Left renal pelvis (tissue), 4 donors: ENCODE data around the gene PITPNB. TPM values are rescaled to one million over a fixed set of nuclear protein-coding genes. Genes with fewer than 3 reads are reported as not detected.
A peak's percentile ranks its signal among the peaks of the same experiment; 100 is the strongest.

Source experiments
- DNase-seq, 4 donors: peaks; one replicate each; pipeline ENCODE4 v3.0.0-alpha.2; 2013; ENCODE audit warnings: low read depth in 4 of 4, low spot score in 3 of 4
- polyA plus RNA-seq, 4 donors: library from polyadenylated mRNA; unstranded; fragments of 120-200 nt; gene quantifications; one replicate each; pipeline ENCODE4 v1.2.1, GENCODE V29; 2013; ENCODE audit not compliant: insufficient read length in 4 of 4

PITPNB gene
- polyA plus RNA-seq, 4 donors: 54.1 to 68.8 (median 67.9) TPM

- DNase-seq: no peak
Observed at GRCh38 chr22:27881421-27881820, 37.6 kb downstream of the PITPNB start.

DNA sequence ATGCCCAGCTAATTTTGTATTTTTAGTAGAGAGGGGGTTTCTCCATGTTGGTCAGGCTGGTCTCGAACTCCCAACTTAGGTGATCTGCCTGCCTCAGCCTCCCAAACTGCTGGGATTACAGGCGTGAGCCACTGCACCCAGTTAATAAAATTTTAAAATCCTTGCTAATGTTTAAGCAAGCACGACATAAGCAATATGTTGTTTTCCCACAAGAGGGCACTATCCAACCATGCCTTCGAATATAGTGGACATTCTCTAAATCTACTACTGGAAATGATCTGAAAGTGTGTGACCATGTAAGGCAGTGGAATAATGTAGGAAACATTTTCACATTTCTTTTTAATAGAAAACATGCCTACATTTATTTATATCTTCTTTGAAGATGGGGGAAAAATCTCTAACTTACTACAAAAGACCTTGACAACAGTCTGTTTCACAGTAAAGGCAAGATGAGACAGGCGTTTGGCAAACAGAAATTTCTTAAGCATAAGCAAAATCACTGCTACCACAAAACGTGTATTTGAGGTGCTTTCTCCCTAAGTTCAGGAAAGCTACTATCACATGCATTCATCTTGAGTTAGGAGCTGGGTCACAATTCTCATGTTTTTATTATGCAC is 38.2 kb downstream of the PITPNB start:
- DNase-seq: peak in 2 of 4 donors; percentile 63 to 66

DNA sequence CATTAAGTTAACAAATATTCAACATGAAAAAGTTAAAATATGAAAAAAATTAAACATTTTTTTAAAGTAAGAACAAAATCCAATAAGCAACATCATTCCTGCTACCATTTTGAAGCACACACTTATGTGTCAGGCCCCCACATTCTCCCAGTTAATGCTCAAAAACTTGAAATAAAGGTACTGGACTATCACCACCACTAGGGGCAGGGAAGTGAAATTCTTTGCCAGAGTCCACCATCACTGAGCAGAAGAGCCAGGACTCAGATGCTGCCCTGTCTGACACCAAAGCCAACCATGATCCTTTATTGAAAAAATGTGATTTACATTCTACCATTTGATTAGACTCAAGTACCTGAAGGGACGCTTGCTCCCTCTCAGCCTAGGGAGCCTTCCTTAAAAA is 39.1 kb downstream of the PITPNB start:
- no peak for DNase-seq

DNA sequence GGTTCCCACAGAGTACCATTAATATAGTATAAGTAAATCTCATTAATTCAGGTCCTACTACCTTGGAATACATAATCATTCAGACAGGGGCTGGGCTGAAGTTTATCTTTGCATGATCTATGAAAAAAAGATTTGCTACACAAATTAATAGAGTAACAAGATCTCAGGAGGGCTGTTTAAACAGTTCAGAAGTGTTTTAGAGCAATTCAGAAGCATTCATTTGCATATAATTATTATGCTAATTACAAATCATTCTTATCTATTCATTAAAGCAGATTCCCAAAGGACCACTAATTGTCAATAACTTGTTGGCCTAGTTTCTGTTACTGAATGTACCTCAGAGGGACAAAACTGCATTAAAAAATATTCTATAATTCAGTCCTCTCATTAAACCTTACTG is 40.5 kb downstream of the PITPNB start:
- no peak for DNase-seq

DNA sequence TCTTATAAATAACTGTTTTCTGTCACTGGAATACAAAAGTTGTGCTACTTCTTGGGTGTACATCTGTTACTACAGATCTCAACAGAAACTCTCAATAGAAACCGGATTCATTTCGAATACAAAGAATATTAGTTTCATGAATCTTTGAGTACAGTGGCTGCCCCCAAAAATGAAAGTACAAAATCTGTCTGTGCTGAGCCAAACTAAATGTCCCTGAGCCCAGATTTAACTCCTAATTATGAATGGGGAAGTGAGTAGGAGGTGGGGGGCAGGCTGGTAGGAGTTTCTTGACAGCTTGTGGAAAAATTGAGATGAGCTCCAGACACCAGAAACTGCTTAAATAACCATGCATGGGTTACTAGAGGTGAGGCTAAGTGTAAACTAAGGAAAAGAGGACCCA is 41.6 kb downstream of the PITPNB start:
- DNase-seq: no peak

GRCh38 chr22:27876684-27877083 is 42.4 kb downstream of the PITPNB start:
- DNase-seq: no peak

DNA sequence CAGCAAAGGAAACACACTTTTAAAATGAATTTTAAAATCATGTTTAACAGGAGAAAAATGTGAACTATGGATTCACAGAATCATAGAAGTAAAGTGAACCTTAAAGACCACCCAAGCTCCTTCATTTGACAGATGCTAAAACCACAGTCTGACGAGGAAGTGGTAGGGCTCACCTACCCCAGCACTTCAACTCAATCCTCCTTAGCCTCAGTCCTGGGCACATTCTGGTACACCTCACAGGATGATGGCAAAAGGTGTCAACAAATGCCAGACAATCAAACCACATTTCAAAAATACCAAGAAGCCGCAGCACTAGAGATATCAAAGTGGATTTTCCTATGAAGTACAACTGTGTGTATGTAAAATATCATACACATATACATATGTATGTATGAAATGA is 43.1 kb downstream of the PITPNB start:
- no peak for DNase-seq

GRCh38 chr22:27874764-27875163 is 44.3 kb downstream of the PITPNB start:
- DNase-seq: no peak

DNA sequence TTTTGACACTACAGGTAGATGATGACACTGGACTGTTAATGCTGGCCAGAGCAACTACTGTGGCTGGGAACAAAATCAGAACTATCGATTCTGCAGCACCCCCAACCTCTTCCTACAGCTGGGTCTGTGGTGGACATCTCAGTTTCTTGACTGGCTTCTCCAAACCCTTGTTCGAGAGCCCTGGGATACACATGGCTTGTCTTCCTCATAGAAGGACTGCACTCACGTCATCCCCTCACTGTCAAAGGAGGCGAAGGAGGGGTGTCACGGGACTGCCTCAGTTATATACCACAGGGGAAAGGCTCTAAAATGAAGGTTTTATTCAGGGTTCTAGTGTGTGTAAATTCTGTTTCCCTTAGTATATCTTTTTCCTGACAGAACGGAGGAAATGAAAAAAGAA is 44.9 kb downstream of the PITPNB start:
- no peak for DNase-seq

DNA sequence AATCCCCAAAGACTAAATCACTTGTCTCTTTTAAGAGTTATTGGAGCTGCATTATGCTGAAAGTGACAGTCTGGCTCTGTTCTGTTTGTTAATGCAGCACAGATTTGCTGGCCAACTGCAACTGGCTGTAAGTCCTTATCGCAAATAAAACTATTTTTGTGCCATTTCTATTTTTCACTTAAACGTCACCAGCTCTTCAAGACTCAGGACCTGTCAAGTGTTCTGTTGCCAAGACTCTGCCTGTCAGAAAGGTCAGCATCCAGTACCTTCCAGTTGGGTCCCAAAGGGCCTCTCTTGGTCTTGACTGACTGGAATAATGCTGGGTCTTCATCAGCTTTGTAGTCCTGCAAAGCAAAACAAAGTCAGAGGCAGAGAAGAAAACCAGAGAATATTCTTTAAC is 45.6 kb downstream of the PITPNB start:
- no peak for DNase-seq

DNA sequence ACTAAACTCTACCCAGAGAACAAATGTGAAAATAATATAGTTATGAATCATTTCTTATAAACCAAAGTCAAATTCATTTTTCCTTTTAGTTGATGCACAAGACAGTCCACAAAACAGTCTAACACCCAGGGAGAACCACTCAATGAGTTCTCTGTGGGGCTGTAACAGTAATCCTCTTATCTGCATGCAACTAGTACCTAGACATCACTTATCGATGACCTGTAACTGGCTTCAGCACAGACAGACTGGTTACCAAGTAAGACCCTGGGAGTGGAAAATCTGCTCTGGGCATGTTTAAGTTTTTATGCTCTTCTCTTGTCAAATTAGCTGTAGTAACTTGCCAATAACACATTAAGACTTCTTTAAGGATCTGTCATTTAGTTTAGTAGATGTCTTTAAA is 46.6 kb downstream of the PITPNB start:
- DNase-seq: no peak

DNA sequence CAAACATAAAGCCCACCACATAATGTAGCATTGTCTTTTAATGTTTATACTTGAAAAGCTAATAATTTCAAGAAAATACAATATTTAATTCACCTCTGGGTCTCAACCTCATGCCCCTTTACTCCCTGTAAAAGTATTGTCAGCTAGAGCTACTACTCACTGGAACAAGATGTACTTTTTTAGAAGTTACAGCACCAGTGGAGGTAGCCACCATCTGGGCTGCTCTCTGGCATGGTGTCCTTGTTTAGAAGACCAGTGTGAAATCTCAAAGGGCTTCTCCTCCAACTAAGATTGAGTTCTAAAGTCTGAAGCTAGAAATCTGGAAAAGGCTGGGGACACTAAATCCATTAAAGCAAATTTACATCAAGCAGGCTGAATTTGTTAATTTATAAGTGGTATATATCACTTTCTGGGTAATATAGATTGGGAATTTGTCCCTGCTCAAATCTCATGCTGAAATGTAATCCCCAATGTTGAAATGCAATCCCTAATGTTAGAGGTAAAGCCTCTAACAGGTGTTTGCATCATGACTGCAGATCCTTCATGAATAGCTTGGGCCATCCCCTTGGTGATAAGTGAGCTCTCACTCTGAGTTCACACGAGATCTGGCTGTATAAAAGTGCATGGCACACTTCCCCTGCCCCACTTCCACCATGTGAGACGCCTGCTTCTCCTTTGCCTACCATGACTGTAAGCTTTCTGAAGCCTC is 47.6 kb downstream of the PITPNB start:
- DNase-seq: no peak

GRCh38 chr22:27870234-27871191 is 48.5 kb downstream of the PITPNB start:
- no peak for DNase-seq

DNA sequence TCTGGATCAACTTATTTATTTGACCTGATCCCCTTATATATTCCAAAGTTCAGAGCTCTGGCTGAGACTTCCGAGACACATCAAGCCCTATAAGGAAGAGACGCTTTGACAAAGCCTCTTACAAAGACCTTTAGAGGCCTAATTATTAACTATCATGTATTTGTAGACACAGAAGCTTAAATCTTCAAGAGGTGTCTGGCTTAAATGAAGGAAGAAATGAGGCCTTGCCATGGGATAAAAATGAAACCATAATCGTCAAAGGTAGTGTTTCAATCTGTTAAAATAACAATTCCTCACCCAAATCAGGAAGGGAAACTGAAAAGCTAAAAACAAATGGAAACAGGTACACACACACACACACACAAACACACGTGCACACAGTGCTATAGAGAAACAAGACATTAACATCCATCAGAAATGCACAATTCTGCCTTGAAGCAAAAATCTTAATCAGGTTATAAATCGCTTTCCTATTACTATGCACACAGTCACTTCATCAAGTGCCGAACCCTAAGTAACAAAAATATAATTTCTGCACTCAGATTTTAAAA is 50.2 kb downstream of the PITPNB start:
- no peak for DNase-seq

DNA sequence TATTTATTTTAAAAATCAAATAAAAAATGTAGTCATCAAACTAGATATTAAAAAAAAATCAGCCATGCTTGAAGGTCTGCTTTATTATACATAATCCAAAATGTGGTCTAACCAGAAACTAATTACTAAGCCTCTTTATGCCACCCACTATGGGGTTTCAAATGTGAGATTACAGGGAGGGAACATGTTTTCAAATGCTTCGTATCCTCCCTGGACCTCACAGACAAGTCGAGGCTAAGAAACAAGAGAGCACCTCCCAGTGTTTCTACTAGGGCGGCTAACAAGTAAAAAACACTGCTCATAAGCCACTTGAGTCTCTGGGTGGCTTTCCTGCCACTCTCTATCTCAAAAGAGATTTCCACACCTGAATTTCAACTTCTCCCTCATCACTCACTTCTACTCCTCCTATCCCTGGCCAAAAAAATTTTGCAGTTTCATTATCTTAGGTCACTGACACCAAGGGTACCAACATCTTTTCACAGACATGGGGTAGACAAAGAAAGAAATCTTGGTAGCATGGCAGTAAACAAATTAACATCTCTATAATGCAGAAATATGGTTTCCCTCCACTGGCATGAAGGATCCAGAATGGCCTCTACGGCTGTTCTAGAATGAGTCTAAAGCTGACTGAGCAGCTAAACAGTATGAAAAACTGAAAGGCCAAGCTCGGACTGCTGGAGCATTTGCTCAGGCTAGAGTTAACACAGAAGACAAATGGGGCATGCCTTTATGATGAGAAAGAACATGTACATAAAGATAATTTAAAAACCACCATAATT is 50.9 kb downstream of the PITPNB start:
- no peak for DNase-seq

- no peak for DNase-seq
Observed at GRCh38 chr22:27867085-27867952, 51.7 kb downstream of the PITPNB start.

GRCh38 chr22:27866135-27867084 is 52.6 kb downstream of the PITPNB start:
- DNase-seq: no peak

GRCh38 chr22:27865496-27865895 is 53.6 kb downstream of the PITPNB start:
- no peak for DNase-seq
